ENCODE data around the gene USP17L26.
"Not testable (repeated sequence)": the region's sequence is repeated elsewhere in the genome, so short reads cannot be mapped to it uniquely, and the experiment has no call there.

USP17L26 gene

DNA sequence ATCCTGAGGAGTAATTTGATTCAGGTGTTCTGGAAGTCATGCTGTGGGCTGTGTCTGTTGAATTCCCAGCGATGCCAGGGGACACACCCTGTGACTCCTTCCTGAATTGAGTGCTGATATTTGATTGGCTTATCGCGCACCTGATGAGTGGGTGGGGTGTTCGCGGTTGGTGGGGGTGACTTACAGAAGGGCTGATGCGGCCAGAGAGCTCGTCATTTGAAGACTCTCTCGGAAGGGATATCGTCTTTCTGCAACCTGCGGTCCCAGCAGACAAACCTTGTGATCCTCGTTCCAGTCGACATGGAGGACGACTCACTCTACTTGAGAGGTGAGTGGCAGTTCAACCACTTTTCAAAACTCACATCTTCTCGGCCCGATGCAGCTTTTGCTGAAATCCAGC is at the start of gene USP17L26:
TSS of gene USP17L26 (plus strand) at position 301 of the 400 bp plus-strand sequence. CDS start at position 301, 0 bp downstream.
- not testable (repeated sequence) for DNase-seq

DNA sequence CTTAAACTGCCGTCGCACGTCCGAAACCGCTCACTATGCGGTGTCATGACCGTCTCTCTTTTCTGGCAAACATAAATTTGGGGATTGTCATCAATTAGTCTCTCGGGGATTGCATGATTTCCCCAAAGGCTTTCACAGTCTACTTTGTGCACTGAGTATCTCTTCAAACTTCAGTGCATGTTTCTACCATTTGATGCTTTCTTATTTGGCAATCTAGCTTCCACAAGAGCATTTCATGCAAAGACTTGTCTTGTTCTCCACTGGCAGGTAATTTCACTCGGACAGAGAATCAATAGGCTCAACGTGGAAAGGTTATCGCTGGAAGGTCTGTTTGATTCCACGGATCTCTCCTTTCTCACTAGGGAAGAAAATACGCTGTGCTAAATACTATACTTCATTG is 10.3 kb upstream of the USP17L26 start:
- DNase-seq: not testable (repeated sequence)

DNA sequence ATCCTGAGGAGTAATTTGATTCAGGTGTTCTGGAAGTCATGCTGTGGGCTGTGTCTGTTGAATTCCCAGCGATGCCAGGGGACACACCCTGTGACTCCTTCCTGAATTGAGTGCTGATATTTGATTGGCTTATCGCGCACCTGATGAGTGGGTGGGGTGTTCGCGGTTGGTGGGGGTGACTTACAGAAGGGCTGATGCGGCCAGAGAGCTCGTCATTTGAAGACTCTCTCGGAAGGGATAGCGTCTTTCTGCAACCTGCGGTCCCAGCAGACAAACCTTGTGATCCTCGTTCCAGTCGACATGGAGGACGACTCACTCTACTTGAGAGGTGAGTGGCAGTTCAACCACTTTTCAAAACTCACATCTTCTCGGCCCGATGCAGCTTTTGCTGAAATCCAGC is 9.6 kb upstream of the USP17L26 start, which contains the start of gene USP17L24:
TSS of gene USP17L24 (plus strand) at position 301 of the 400 bp plus-strand sequence. CDS start at position 301, 0 bp downstream.
- not testable (repeated sequence) for DNase-seq

- not testable (repeated sequence) for DNase-seq
Observed at GRCh38 chr4:9329611-9330010, 4.8 kb upstream of the USP17L26 start, which contains the start of gene USP17L25. USP17L25 (plus strand) TSS chr4:9329911; CDS start chr4:9329911, 0 bp downstream.

GRCh38 chr4:9339103-9339502 is 4.6 kb downstream of the USP17L26 start, which contains the start of gene USP17L5:
USP17L5 (plus strand) TSS chr4:9339403; CDS start chr4:9339403, 0 bp downstream.
- not testable (repeated sequence) for DNase-seq

DNA sequence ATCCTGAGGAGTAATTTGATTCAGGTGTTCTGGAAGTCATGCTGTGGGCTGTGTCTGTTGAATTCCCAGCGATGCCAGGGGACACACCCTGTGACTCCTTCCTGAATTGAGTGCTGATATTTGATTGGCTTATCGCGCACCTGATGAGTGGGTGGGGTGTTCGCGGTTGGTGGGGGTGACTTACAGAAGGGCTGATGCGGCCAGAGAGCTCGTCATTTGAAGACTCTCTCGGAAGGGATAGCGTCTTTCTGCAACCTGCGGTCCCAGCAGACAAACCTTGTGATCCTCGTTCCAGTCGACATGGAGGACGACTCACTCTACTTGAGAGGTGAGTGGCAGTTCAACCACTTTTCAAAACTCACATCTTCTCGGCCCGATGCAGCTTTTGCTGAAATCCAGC is 9.4 kb downstream of the USP17L26 start, which contains the start of gene USP17L27:
TSS of gene USP17L27 (plus strand) at position 301 of the 400 bp plus-strand sequence. CDS start at position 301, 0 bp downstream.
- not testable (repeated sequence) for DNase-seq

DNA sequence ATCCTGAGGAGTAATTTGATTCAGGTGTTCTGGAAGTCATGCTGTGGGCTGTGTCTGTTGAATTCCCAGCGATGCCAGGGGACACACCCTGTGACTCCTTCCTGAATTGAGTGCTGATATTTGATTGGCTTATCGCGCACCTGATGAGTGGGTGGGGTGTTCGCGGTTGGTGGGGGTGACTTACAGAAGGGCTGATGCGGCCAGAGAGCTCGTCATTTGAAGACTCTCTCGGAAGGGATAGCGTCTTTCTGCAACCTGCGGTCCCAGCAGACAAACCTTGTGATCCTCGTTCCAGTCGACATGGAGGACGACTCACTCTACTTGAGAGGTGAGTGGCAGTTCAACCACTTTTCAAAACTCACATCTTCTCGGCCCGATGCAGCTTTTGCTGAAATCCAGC is 14.1 kb downstream of the USP17L26 start, which contains the start of gene USP17L28:
TSS of gene USP17L28 (plus strand) at position 301 of the 400 bp plus-strand sequence. CDS start at position 301, 0 bp downstream.
- not testable (repeated sequence) for DNase-seq

GRCh38 chr4:9350866-9351265 is 16.4 kb downstream of the USP17L26 start:
- DNase-seq: not testable (repeated sequence)

DNA sequence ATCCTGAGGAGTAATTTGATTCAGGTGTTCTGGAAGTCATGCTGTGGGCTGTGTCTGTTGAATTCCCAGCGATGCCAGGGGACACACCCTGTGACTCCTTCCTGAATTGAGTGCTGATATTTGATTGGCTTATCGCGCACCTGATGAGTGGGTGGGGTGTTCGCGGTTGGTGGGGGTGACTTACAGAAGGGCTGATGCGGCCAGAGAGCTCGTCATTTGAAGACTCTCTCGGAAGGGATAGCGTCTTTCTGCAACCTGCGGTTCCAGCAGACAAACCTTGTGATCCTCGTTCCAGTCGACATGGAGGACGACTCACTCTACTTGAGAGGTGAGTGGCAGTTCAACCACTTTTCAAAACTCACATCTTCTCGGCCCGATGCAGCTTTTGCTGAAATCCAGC is 18.9 kb downstream of the USP17L26 start, which contains the start of gene USP17L29:
TSS of gene USP17L29 (plus strand) at position 301 of the 400 bp plus-strand sequence. CDS start at position 301, 0 bp downstream.
- not testable (repeated sequence) for DNase-seq

DNA sequence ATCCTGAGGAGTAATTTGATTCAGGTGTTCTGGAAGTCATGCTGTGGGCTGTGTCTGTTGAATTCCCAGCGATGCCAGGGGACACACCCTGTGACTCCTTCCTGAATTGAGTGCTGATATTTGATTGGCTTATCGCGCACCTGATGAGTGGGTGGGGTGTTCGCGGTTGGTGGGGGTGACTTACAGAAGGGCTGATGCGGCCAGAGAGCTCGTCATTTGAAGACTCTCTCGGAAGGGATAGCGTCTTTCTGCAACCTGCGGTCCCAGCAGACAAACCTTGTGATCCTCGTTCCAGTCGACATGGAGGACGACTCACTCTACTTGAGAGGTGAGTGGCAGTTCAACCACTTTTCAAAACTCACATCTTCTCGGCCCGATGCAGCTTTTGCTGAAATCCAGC is 28.4 kb downstream of the USP17L26 start, which contains the start of gene USP17L30:
TSS of gene USP17L30 (plus strand) at position 301 of the 400 bp plus-strand sequence. CDS start at position 301, 0 bp downstream.
- DNase-seq: not testable (repeated sequence)

DNA sequence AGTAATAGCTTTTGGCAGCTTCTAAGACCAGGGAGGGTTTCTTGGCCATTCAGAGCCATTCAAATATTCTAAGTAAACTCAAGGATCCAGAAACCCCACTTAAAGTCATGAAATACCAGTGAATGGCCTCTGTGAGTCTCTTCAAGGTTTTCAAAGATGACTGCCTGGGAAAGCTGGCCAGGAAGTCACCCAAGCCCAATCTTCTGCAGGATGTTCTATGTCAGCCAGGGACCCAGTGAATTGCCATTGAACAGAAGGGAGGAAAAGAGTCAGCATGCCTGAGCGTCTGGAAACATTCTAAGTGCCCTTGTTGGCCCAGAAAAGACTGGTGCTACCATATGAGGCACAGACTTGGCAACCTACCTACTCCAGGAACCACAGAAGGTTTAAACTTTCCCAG is 45.4 kb downstream of the USP17L26 start:
- not testable (repeated sequence) for DNase-seq

- DNase-seq: not testable (repeated sequence)
Observed at GRCh38 chr4:9381012-9381534, 46.6 kb downstream of the USP17L26 start.

DNA sequence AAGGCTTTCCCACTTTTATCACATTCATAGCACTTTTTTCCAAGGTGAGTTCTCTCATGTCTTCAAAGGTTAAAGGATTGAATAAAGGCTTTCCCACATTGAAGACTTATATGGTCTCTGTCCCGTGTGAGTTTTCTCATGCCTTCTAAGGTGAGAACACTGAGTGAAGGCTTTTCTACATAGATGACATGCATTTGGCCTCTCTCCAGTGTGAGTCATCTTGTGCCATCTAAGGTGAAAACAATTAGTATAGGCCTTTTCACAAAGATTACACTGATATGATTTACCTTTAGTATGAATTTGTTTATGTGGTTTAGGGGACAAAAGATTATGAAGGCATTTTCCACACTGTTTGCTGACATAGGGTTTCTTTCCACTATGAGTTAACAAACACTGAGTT is 49.7 kb downstream of the USP17L26 start:
- DNase-seq: no peak
